ENCODE measurements around the gene SCFD2.
"Not testable (repeated sequence)": the region's sequence is repeated elsewhere in the genome, so short reads cannot be mapped to it uniquely, and the experiment has no call there.

Gene SCFD2

GRCh38 chr4:53007024-53007423, 358.8 kb downstream of the SCFD2 start:
- no peak for DNase-seq

DNA sequence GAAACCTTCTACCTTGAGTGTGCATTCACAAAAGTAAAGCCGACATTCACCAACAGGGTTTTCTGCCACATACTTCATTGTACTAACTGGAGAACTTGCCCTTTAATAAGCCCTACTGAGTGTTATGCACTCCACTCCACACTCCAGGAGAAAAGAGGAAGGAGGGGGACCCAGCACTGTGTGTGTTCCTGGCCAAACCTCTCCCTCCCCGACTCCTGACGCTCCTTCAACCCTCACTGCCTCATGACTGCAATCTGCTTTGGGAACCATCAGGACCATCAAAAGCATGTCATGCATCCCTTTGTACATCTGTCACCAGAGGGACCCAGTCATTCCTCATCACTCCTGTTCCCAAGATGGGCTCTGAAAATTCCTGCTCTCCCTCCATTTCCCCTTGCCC, 360.1 kb downstream of the SCFD2 start:
- no peak for DNase-seq

DNA sequence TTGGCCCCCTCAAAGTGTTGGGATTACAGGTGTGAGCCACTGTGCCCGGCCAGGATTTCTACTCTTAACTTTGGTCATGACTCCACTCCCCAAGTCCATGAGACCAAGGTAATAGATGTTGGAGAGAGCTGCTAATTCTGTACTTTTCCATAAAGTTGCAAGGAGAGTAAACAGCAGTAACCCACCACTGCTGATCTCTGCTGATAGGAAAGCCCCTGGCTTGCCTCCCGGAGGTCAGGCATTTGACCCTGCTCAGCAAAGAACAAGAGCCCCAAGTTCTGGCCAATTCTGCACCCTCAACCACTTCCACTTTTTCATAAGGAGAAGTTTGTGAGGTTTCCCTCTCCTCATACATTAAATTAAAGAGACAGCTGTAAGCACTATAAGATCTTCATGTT, 360.7 kb downstream of the SCFD2 start:
- no peak for DNase-seq

DNA sequence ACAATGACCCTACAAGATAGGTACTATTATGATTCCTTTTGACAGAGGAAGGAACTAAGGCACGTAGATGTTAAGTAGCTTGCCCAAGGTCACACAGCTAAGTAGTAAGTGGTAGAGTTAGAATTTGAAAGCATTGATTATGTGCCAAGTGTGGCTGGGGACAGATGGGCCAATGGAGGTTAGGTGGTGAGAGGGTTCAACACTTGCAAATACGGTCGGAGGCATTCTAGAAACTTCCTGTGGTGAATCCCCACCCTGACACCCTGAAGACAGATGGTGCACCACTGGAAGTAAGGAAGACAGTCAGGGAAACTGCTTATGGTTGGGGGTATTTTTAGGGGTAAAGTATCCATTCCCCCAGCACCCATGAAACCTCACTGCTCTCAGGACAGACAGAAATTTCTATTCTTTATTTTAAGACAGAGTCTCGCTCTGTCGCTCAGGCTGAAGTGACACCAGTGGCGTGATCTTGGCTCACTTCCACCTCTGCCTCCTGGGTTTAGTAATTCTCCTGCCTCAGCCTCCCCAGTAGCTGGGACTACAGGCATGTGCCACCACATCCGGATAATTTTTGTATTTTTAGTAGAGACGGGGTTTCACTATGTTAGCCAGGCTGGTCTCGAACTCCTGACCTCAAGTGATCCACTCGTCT, 361.2 kb downstream of the SCFD2 start:
- no peak for DNase-seq

GRCh38 chr4:53003959-53004358, 361.9 kb downstream of the SCFD2 start:
- DNase-seq: no peak

- no peak for DNase-seq
These were observed 365.3 kb downstream of the SCFD2 start for GRCh38 chr4:53000560-53000959.

GRCh38 chr4:52999626-53000025, 366.2 kb downstream of the SCFD2 start:
- no peak for DNase-seq

DNA sequence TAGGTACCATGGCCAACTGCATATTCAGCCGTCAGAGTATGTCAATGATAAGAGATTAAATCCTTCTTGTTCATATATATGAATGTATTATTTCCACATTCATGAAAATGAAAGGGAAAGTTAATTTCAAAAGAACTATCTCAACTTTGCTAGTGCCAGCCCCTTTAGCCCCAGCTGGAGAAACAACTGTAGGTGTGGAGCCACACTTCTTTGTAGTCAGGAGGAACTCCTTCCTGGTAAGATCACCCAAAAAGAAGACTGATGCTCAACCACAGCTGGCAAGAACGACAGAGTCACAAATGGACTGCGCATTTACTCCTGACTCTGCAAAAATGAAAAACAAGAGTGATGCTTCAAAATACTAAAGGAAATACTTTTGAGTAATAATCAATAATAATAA, 367.4 kb downstream of the SCFD2 start:
- DNase-seq: no peak

DNA sequence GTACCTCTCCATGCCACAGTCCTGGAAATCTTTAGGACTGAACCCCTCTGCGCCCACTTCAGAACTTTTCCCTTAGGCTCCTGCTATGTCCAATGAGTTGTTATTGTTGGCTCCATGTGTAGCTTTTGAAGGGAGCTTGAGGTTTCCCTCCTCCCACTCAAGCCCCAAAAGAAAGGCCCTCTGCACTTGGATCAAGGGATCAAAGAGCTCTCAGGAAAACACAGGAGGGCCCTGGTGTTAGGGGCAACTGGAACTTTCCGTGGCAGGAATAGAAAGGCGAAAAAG, 368.8 kb downstream of the SCFD2 start:
- no peak for DNase-seq

DNA sequence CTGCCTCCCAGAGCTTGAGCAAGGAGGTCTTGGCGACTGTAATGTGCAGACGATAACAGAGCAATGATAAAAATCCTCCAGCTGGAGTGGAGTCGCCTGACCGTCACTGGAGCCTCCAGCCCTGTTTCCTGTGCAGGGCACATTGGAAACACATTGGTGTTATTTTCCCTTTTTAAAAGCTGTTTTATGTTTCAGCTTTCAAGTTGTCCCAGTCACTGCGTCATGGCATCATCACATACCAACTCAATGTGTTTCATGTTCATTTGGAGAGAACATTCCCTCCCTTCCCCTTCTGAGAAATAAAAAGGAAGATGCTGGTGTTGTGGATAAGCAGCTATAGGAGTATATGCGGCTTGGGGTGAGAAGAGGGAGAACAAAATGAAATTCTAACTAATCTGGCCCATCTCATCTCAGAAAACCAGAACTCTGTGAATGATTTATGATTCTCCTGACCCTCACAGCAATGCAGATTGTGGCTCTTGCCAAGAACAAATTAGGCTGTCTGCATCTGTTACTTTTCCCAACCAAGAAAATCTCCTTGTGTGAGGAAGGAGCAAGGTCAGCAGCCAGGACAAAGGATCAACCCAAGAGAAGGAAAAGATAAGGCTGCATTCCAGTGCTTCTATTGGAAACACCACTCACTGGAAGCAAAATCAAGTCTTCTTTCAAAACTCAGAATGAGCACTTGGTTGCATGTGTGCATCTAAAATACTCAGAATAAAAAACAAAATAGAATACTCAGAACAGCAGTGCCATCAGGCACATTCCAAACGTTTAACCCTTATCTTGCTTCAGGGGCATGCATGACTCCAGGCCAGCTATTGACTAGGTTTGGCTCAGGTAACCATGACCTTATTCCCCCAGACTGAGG, 369.4 kb downstream of the SCFD2 start:
- no peak for DNase-seq

DNA sequence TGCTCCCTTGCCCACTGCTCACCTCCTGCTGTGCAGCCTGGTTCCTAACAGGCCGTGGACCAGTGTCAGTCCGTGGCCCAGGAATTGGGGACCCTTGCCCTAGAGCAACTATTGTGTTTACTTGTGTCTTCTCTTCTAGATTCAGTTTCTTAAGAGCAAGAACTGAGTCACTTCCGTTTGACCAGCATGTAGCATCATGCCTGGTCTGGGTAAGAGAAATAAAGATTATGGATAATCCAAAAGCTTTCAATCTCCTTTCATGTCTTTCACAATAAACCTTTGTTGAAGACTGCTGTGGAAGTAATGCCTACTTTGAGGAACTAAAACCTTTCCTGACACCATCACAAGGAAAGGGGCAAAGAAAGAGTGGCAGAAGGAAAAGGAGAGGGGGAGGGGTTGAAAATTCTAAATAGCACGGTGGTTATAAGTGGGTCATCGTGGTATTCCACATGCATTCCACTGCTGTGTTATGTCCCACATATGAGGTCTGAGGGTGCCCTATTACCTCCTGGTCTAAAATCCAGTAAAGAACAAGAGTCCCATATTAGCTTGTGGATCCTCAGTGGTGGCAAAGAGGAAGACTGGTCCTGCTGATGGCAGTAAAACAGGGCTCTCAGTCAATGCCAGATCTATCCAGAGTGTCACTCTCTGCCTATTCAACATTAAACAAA, 370.4 kb downstream of the SCFD2 start:
- DNase-seq: no peak

- DNase-seq: no peak
These were observed 371.3 kb downstream of the SCFD2 start for GRCh38 chr4:52994567-52994966.

DNA sequence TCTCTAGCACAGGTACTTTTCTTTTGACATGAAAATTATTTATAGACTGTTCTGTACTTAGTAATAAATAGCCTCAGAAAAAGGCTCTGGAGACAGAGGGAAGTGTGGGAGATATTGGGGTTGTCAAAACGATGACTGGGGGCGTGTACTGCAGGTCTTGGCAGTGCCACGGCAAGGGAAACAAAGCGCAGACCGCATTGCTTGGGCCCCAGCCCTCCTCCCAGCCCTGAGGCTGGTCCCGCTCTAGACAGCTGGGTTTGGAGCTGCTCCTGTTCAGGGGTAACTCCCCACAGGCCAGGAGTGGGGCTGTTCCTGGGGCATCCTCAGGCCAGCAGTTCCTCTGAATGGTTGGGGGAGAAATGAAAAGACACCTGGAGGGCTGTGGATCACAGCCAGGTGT, 372.1 kb downstream of the SCFD2 start:
- DNase-seq: no peak

DNA sequence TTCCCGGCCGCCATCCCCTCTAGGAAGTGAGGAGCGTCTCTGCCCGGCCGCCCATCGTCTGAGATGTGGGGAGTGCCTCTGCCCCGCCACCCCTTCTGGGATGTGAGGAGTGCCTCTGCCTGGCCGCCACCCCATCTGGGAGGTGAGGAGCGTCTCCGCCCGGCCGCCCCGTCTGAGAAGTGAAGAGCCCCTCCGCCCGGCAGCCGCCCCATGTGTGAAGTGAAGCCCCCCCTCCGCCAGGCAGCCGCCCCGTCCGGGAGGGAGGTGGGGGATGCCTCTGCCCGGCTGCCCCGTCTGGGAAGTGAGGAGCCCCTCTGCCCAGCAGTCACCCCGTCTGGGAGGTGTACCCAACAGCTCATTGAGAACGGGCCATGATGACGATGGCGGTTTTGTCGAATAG, 373.3 kb downstream of the SCFD2 start:
- DNase-seq: not testable (repeated sequence)

GRCh38 chr4:52991472-52991871, 374.4 kb downstream of the SCFD2 start:
- no peak for DNase-seq

- no peak for DNase-seq
These were observed 375.2 kb downstream of the SCFD2 start for GRCh38 chr4:52990706-52991105.

- no peak for DNase-seq
These were observed 376.0 kb downstream of the SCFD2 start for GRCh38 chr4:52989865-52990264.

- DNase-seq: no peak
These were observed 378.3 kb downstream of the SCFD2 start for GRCh38 chr4:52987392-52988056.

- no peak for DNase-seq
These were observed 381.4 kb downstream of the SCFD2 start for GRCh38 chr4:52984462-52984881.

GRCh38 chr4:52983563-52984303, 382.1 kb downstream of the SCFD2 start:
- DNase-seq: no peak

- DNase-seq: no peak
These were observed 382.9 kb downstream of the SCFD2 start for GRCh38 chr4:52982946-52983340.

DNA sequence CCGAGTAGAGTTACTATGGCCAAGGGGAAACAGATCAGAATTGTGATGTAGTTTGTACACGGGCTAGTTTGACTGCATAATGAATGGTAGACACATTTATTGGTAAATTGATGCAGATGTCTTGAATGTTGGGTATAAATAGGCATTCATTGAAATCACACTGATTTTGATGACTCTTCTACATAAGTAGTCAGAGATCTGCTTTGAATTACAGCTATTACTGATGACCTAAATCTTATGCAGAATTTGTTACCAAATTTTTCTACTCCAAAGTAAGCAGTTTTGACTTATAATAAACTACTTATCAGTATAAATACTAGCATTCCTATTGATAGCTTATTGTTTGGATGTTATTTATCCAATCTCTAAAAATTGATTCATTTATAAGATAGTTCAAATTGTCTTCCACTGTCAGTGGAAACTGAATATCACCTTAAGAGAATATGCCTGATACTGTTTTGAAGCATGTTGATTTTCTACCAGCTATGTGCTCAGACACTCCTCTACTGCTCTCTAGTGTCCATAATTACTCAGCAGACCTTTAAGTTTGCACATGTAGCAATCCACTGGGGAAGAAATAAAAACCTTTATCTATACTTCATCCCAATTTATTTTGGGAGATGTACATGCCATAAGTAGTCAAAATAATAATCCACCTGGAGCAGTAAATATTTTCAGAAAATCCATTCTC, 383.5 kb downstream of the SCFD2 start:
- DNase-seq: no peak

Data from femur (tissue), 1 donor.